Skeletal muscle satellite cell (primary cell): ENCODE measurements around the gene SMG7. TPM values are rescaled to one million over a fixed set of nuclear protein-coding genes. Genes with fewer than 3 reads are reported as not detected.
"Not testable (repeated sequence)": the region's sequence is repeated elsewhere in the genome, so short reads cannot be mapped to it uniquely, and the experiment has no call there.

Experiments used
- H3K27me3 ChIP-seq: 2 replicates; pipeline ENCODE4 v1.7.0; 2013; ENCODE audit warnings: low read length; ENCODE audit not compliant: control insufficient read depth, insufficient read depth
- H3K36me3 ChIP-seq: 2 replicates; pipeline ENCODE4 v1.7.0; 2013; ENCODE audit warnings: mild to moderate bottlenecking, control low read depth, low read length; ENCODE audit not compliant: insufficient read depth
- H3K4me1 ChIP-seq: 2 replicates; pipeline ENCODE4 v1.7.0; 2013; ENCODE audit warnings: low read length; ENCODE audit not compliant: control insufficient read depth, insufficient read depth
- H3K4me2 ChIP-seq: 2 replicates; pipeline ENCODE4 v1.7.0; 2013; ENCODE audit warnings: mild to moderate bottlenecking, low read length
- H3K4me3 ChIP-seq: 2 replicates; pipeline ENCODE4 v1.7.0; 2013; ENCODE audit warnings: low read length
- H3K9ac ChIP-seq: 2 replicates; pipeline ENCODE4 v1.7.0; 2013; ENCODE audit warnings: mild to moderate bottlenecking, low read depth, low read length, moderate library complexity
- H3K9me3 ChIP-seq: replicated peaks from 2 replicates; pipeline ENCODE4 v1.7.0; 2013; ENCODE audit warnings: mild to moderate bottlenecking, control low read depth, low read length
- total RNA-seq: library from RNA; depleted of rRNA; stranded (reverse); fragments of >200 nt; gene quantifications from 2 replicates; pipeline ENCODE4 v1.2.3, GENCODE V29; 2012; rRNA removed

SMG7 gene
- total RNA-seq: 24.3 and 27.5 TPM in 2 replicates

- H3K36me3 ChIP-seq: no peaks in the 10 kb centered on the region
- peak within 1 kb of the TSS; percentile 86 for H3K4me3 ChIP-seq
- peaks cover 13% of the 10 kb centered on the region for H3K4me1 ChIP-seq
- peak within 1 kb of the TSS; percentile 97 for H3K9ac ChIP-seq
- no peaks in the 10 kb centered on the region for H3K9me3 ChIP-seq
- H3K27me3 ChIP-seq: no peaks in the 10 kb centered on the region
- peak within 1 kb of the TSS; percentile 89 for H3K4me2 ChIP-seq
Observed at GRCh38 chr1:183472488-183473216, at the start of gene SMG7. Gene SMG7, plus strand, starts transcription at chr1:183472499. Its CDS starts 122 bp downstream, at chr1:183472621.

- no peaks in the 10 kb centered on the region for H3K4me1 ChIP-seq
- H3K4me2 ChIP-seq: no peak overlapping the region
- H3K9ac ChIP-seq: no peak overlapping the region
- H3K9me3 ChIP-seq: no peaks in the 10 kb centered on the region
- H3K36me3 ChIP-seq: no peaks in the 10 kb centered on the region
- H3K4me3 ChIP-seq: no peak overlapping the region
- H3K27me3 ChIP-seq: peaks cover 56% of the 10 kb centered on the region
Observed at GRCh38 chr1:183423541-183423940, 48.8 kb upstream of the SMG7 start.

- H3K4me1 ChIP-seq: no peaks in the 10 kb centered on the region
- no peak overlapping the region for H3K4me3 ChIP-seq
- peaks cover 52% of the 10 kb centered on the region for H3K27me3 ChIP-seq
- no peaks in the 10 kb centered on the region for H3K36me3 ChIP-seq
- H3K9ac ChIP-seq: no peak overlapping the region
- no peak overlapping the region for H3K4me2 ChIP-seq
- no peaks in the 10 kb centered on the region for H3K9me3 ChIP-seq
Observed at GRCh38 chr1:183424691-183425090, 47.6 kb upstream of the SMG7 start.

- peaks cover 35% of the 10 kb centered on the region for H3K27me3 ChIP-seq
- H3K9me3 ChIP-seq, H3K4me2 ChIP-seq, H3K36me3 ChIP-seq, H3K4me1 ChIP-seq, H3K9ac ChIP-seq, H3K4me3 ChIP-seq: not testable (repeated sequence)
Observed at GRCh38 chr1:183427591-183427990, 44.7 kb upstream of the SMG7 start.

GRCh38 chr1:183431840-183432547 lies 40.3 kb upstream of the SMG7 start:
- peaks cover 9% of the 10 kb centered on the region for H3K4me1 ChIP-seq
- no peak overlapping the region for H3K4me2 ChIP-seq
- no peak overlapping the region for H3K9ac ChIP-seq
- peaks cover 30% of the 10 kb centered on the region for H3K27me3 ChIP-seq
- H3K36me3 ChIP-seq: no peaks in the 10 kb centered on the region
- no peak overlapping the region for H3K4me3 ChIP-seq
- no peaks in the 10 kb centered on the region for H3K9me3 ChIP-seq

- no peak overlapping the region for H3K9ac ChIP-seq
- no peaks in the 10 kb centered on the region for H3K9me3 ChIP-seq
- peaks cover 30% of the 10 kb centered on the region for H3K27me3 ChIP-seq
Observed at GRCh38 chr1:183432548-183432875, 39.8 kb upstream of the SMG7 start.

GRCh38 chr1:183433703-183434102 lies 38.6 kb upstream of the SMG7 start:
- no peaks in the 10 kb centered on the region for H3K36me3 ChIP-seq
- H3K4me3 ChIP-seq: no peak overlapping the region
- peaks cover 9% of the 10 kb centered on the region for H3K4me1 ChIP-seq
- H3K9ac ChIP-seq: no peak overlapping the region
- no peaks in the 10 kb centered on the region for H3K9me3 ChIP-seq
- H3K27me3 ChIP-seq: peaks cover 24% of the 10 kb centered on the region
- no peak overlapping the region for H3K4me2 ChIP-seq

More at GRCh38 chr1:183432548-183432875, 39.8 kb upstream of the SMG7 start:
- Histone ChIP-seq H3K4me1 (peaks cover 9% of the 10 kb centered on the region), H3K4me3 (no peak overlapping the region), H3K36me3 (no peaks in the 10 kb centered on the region), H3K4me2 (no peak overlapping the region)

- Histone ChIP-seq H3K36me3 (no peaks in the 10 kb centered on the region), H3K4me1 (peaks cover 9% of the 10 kb centered on the region), H3K4me3 (no peak overlapping the region), H3K9me3 (no peaks in the 10 kb centered on the region), H3K4me2 (no peak overlapping the region), H3K27me3 (peaks cover 27% of the 10 kb centered on the region), H3K9ac (no peak overlapping the region)
Observed at GRCh38 chr1:183435497-183435896, 36.8 kb upstream of the SMG7 start.

GRCh38 chr1:183438060-183438459 lies 34.2 kb upstream of the SMG7 start:
- Histone ChIP-seq H3K4me2 (no peak overlapping the region), H3K27me3 (peaks cover 40% of the 10 kb centered on the region), H3K9ac (no peak overlapping the region), H3K4me1 (no peaks in the 10 kb centered on the region), H3K36me3 (no peaks in the 10 kb centered on the region), H3K4me3 (no peak overlapping the region), H3K9me3 (no peaks in the 10 kb centered on the region)

- no peak overlapping the region for H3K4me2 ChIP-seq
Observed at GRCh38 chr1:183443011-183443410, 29.3 kb upstream of the SMG7 start.

GRCh38 chr1:183443466-183443865 lies 28.8 kb upstream of the SMG7 start:
- H3K4me2 ChIP-seq: no peak overlapping the region
- no peaks in the 10 kb centered on the region for H3K36me3 ChIP-seq
- no peaks in the 10 kb centered on the region for H3K9me3 ChIP-seq
- no peak overlapping the region for H3K9ac ChIP-seq
- peaks cover 28% of the 10 kb centered on the region for H3K27me3 ChIP-seq
- H3K4me1 ChIP-seq: peaks cover 9% of the 10 kb centered on the region
- H3K4me3 ChIP-seq: no peak overlapping the region

More at GRCh38 chr1:183443011-183443410, 29.3 kb upstream of the SMG7 start:
- Histone ChIP-seq H3K27me3 (peaks cover 28% of the 10 kb centered on the region), H3K4me1 (peaks cover 9% of the 10 kb centered on the region), H3K36me3 (no peaks in the 10 kb centered on the region), H3K4me3 (no peak overlapping the region), H3K9ac (no peak overlapping the region), H3K9me3 (no peaks in the 10 kb centered on the region)

- peaks cover 9% of the 10 kb centered on the region for H3K4me1 ChIP-seq
- H3K4me3 ChIP-seq: no peak overlapping the region
- peaks cover 21% of the 10 kb centered on the region for H3K27me3 ChIP-seq
- H3K9ac ChIP-seq: no peak overlapping the region
- no peak overlapping the region for H3K4me2 ChIP-seq
- no peaks in the 10 kb centered on the region for H3K36me3 ChIP-seq
- H3K9me3 ChIP-seq: no peaks in the 10 kb centered on the region
Observed at GRCh38 chr1:183444243-183444642, 28.1 kb upstream of the SMG7 start.
